ENCODE results near the gene MNX1.

MNX1 gene

GRCh38 chr7:157022681-157023588 is 12.5 kb upstream of the MNX1 start:
- Mint-ChIP-seq H3K4me1 (ENCODE audit: low read depth) (peaks cover 4% of the 10 kb centered on the region), H3K27ac (no peak overlapping the region), H3K9me3 (no peaks in the 10 kb centered on the region), H3K36me3 (ENCODE audit: low read depth) (no peaks in the 10 kb centered on the region), H3K27me3 (ENCODE audit: low read depth) (peaks cover 74% of the 10 kb centered on the region), H3K4me3 (no peak overlapping the region)
- DNase-seq (ENCODE audit: low spot score): no peak

DNA sequence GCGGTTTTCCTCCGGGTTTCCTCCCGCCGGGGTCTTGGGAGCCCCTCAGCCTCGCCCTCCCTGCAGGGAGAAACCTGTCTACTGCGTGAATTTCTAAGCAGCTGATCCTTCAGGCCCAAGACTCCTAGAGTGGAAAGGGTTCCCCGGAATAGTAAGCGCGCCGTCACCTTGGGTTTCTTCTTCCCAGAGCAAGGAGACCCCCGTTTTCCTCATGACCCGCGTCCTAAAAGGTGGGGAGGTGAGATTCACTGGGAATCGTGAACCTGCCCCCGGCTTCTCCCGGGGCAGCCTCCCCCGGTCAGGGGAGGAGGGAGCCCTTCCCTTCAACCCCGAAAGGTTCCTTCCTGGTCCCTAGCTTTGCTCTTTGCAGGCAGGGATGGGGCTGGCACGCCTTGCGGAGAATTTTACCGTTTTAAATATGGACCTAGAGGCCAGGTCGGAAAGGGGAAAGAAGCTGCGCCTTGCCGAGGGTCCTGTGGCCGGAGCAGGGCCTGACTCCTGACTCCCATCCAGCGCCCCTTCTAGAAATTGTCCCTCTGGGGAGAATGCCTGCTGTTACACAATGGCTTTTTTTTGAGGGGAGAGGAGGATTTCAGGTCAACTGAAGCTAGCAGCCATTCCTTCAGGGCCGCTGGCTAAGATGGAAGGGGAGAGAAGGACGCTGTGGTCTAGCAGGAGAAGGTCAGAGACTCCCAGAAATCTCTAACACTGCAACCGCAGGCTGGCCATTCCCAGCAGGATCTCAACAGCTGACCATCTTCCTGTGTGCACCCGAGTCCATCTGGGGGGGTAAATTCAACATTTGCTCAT is 11.6 kb upstream of the MNX1 start:
- Mint-ChIP-seq H3K27ac (no peak overlapping the region), H3K4me1 (ENCODE audit: low read depth) (peaks cover 4% of the 10 kb centered on the region), H3K36me3 (ENCODE audit: low read depth) (no peaks in the 10 kb centered on the region), H3K9me3 (no peaks in the 10 kb centered on the region), H3K4me3 (no peak overlapping the region), H3K27me3 (ENCODE audit: low read depth) (peaks cover 76% of the 10 kb centered on the region)
- no peak for DNase-seq (ENCODE audit: low spot score)

GRCh38 chr7:157021071-157021870 is 10.8 kb upstream of the MNX1 start:
- Mint-ChIP-seq H3K4me1 (ENCODE audit: low read depth) (peaks cover 8% of the 10 kb centered on the region), H3K4me3 (no peak overlapping the region), H3K27me3 (ENCODE audit: low read depth) (peaks cover 77% of the 10 kb centered on the region), H3K27ac (no peak overlapping the region), H3K9me3 (no peaks in the 10 kb centered on the region), H3K36me3 (ENCODE audit: low read depth) (no peaks in the 10 kb centered on the region)
- no peak for DNase-seq (ENCODE audit: low spot score)

DNA sequence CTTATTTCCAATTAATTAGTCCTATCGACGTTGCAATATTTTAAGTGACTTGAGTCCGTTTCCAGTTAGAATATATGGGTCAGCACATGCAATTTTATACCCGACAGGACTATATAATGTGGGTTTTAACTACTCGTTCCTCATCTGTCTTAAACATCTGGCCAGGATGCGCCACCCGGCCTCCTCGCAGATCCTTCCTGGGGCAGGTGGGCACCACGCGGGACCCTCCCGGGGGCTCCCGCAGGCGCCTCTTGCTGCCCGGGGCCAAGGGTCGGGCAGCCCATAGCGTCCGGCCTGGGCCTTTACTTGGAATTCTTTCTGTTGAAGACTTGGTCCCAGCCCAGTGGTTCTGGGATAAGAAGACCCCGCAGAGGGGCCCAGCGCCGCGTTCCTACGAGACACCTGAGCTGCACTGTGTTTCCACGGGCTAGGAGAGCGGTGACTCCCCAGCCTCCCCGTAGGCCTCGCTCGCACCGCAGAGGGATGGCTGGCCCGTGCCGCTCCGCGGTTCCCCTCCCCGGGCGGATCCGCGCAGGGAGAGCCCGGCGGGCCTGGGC is 10.1 kb upstream of the MNX1 start:
- Mint-ChIP-seq H3K27ac (no peak overlapping the region), H3K36me3 (ENCODE audit: low read depth) (no peaks in the 10 kb centered on the region), H3K4me3 (no peak overlapping the region), H3K27me3 (ENCODE audit: low read depth) (peaks cover 79% of the 10 kb centered on the region), H3K4me1 (ENCODE audit: low read depth) (peaks cover 11% of the 10 kb centered on the region), H3K9me3 (no peaks in the 10 kb centered on the region)
- no peak for DNase-seq (ENCODE audit: low spot score)

GRCh38 chr7:157019718-157020451 is 9.4 kb upstream of the MNX1 start:
- Mint-ChIP-seq H3K9me3 (no peaks in the 10 kb centered on the region), H3K36me3 (ENCODE audit: low read depth) (no peaks in the 10 kb centered on the region), H3K4me3 (no peak overlapping the region), H3K27ac (no peak overlapping the region), H3K4me1 (ENCODE audit: low read depth) (peaks cover 11% of the 10 kb centered on the region), H3K27me3 (ENCODE audit: low read depth) (peaks cover 79% of the 10 kb centered on the region)
- DNase-seq (ENCODE audit: low spot score): no peak

DNA sequence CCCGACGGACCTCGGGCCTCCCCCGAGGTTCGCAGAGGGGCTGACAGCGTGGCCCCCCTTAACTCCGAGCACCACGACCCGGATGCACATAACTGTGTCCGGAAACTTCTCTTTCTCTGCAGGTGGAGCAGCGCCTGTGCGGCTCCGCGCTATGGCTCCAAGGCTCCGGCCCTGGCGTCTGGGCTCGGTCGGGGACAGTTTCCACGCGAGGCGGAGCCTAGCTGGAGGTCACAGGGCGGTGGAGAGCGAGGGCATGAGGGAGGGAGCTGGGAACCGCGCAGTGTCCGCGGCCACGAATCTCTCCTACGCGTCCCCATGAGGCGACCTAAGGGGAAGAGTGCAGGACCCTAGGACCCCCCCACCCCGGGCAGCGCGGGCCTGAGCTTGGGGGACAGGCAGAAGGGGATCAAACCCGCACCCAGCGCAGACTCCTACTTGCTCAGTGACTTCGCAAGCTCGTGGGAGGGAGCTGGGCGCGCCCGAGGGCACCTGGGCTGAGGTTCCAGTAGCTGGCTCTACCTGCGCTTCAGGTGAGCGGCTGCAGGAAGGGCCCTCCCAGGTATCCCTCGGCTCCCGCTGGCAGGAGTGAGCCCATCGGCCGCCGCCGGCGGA is 8.6 kb upstream of the MNX1 start:
- no peak for DNase-seq (ENCODE audit: low spot score)
- H3K36me3 Mint-ChIP-seq (ENCODE audit: low read depth): no peaks in the 10 kb centered on the region
- peak overlapping the region; percentile 57 for H3K27ac Mint-ChIP-seq
- peaks cover 79% of the 10 kb centered on the region for H3K27me3 Mint-ChIP-seq (ENCODE audit: low read depth)
- peak overlapping the region; percentile 42 for H3K4me3 Mint-ChIP-seq
- H3K9me3 Mint-ChIP-seq: no peaks in the 10 kb centered on the region
- peaks cover 11% of the 10 kb centered on the region for H3K4me1 Mint-ChIP-seq (ENCODE audit: low read depth)

DNA sequence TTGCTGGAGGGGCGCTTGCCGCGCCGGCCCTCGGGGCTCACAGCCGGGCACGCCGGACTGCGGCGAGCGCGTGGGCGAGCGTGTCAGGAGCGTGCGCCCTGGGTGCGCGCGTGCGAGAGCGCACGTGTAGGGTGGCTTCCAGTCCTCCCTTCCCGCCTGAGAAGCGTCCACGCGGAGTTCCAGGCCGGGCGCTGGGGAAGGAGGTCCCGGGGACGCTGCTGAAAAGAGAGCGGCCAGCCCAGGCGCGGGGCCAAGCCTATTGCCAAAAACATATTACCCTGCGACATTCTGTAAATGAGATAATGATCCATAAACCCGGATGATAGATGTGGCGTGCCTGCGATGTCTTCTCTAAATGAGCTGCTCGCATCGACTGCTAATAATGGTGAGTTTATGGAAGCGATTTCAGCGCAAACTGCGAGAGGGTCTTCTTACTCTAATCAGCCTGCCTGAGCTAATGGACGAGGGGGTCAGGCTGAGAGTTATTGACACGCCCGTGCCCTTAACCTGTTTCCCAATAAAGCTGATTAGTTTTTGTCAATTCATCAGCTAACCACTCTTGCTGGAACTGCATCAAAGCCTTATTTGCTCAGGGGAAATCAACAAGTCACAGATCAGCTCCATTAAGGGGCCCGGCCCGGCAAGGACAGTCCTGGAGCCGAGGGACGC is 8.0 kb upstream of the MNX1 start:
- H3K36me3 Mint-ChIP-seq (ENCODE audit: low read depth): no peaks in the 10 kb centered on the region
- peaks cover 11% of the 10 kb centered on the region for H3K4me1 Mint-ChIP-seq (ENCODE audit: low read depth)
- H3K9me3 Mint-ChIP-seq: no peaks in the 10 kb centered on the region
- H3K27ac Mint-ChIP-seq: no peak overlapping the region
- H3K27me3 Mint-ChIP-seq (ENCODE audit: low read depth): peaks cover 80% of the 10 kb centered on the region
- DNase-seq (ENCODE audit: low spot score): no peak
- H3K4me3 Mint-ChIP-seq: peak overlapping the region; percentile 26

DNA sequence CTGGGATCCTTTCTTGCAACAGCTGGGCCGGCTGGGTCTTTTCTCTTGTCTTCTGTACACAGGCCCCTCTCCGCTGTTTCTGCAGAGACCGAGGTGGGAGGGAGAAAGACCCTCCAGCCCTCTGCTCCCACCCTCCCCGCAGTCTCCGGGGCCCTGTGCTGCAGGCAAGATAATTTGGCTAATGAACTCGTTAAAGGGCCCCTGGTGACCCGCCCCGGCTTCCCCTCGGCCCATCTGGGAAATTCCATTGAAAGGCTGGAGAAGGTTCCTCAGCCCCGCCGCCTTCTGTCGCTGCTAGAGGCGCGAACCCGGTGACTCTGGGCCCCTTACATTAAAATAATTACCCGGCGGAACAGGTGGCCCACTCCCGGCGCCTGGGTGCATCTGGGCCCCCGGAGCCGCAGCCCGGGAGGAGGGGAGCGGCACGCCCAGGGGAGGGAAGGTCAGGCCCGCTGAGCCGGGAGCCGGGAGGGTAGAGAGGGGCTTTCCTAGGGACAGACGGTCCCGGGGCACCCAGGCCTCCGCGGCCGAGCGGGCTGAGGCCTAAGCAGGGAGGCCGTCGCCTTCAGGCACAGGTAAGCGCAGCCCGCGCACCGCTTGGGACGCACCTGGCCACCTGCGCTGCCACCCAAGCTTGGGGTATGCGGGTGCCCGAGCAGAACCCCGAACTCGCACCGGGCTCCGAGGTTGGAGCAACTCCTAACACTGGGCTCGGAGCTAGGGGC is 7.3 kb upstream of the MNX1 start:
- Mint-ChIP-seq H3K27ac (no peak overlapping the region), H3K36me3 (ENCODE audit: low read depth) (no peaks in the 10 kb centered on the region), H3K4me3 (no peak overlapping the region), H3K4me1 (ENCODE audit: low read depth) (peaks cover 11% of the 10 kb centered on the region), H3K27me3 (ENCODE audit: low read depth) (peaks cover 80% of the 10 kb centered on the region), H3K9me3 (no peaks in the 10 kb centered on the region)
- no peak for DNase-seq (ENCODE audit: low spot score)

GRCh38 chr7:157017149-157017548 is 6.7 kb upstream of the MNX1 start:
- H3K4me1 Mint-ChIP-seq (ENCODE audit: low read depth): peaks cover 11% of the 10 kb centered on the region
- no peak for DNase-seq (ENCODE audit: low spot score)
- H3K9me3 Mint-ChIP-seq: no peaks in the 10 kb centered on the region
- no peak overlapping the region for H3K4me3 Mint-ChIP-seq
- H3K27me3 Mint-ChIP-seq (ENCODE audit: low read depth): peaks cover 80% of the 10 kb centered on the region
- H3K36me3 Mint-ChIP-seq (ENCODE audit: low read depth): no peaks in the 10 kb centered on the region
- no peak overlapping the region for H3K27ac Mint-ChIP-seq

- Mint-ChIP-seq H3K9me3 (no peaks in the 10 kb centered on the region), H3K36me3 (ENCODE audit: low read depth) (no peaks in the 10 kb centered on the region), H3K4me1 (ENCODE audit: low read depth) (peaks cover 16% of the 10 kb centered on the region), H3K4me3 (no peak overlapping the region), H3K27me3 (ENCODE audit: low read depth) (peaks cover 83% of the 10 kb centered on the region), H3K27ac (no peak overlapping the region)
- DNase-seq (ENCODE audit: low spot score): peak; percentile 24
Measured at GRCh38 chr7:157016352-157017041, 6.0 kb upstream of the MNX1 start.

GRCh38 chr7:157016024-157016351 is 5.5 kb upstream of the MNX1 start:
- H3K9me3 Mint-ChIP-seq: no peaks in the 10 kb centered on the region
- peaks cover 16% of the 10 kb centered on the region for H3K4me1 Mint-ChIP-seq (ENCODE audit: low read depth)
- no peaks in the 10 kb centered on the region for H3K36me3 Mint-ChIP-seq (ENCODE audit: low read depth)
- H3K4me3 Mint-ChIP-seq: no peak overlapping the region
- no peak overlapping the region for H3K27ac Mint-ChIP-seq
- DNase-seq (ENCODE audit: low spot score): no peak
- H3K27me3 Mint-ChIP-seq (ENCODE audit: low read depth): peaks cover 87% of the 10 kb centered on the region
